LNCAP (cell line): ENCODE measurements around the gene BHLHA9.

ENCODE experiments used
- CTCF ChIP-seq: fragments of 450-650 bp; IDR thresholded peaks from 2 replicates; pipeline ENCODE4 v1.5.1; 2017; ENCODE audit warnings: mild to moderate bottlenecking

Gene BHLHA9

GRCh38 chr17:1304522-1304921, 34.3 kb downstream of the BHLHA9 start:
- TF ChIP-seq CTCF, result no peak

GRCh38 chr17:1304962-1305563, 34.8 kb downstream of the BHLHA9 start:
- TF ChIP-seq CTCF, result no peak

- no peak for TF ChIP-seq CTCF
Observed at GRCh38 chr17:1312261-1312870, 42.1 kb downstream of the BHLHA9 start.

DNA sequence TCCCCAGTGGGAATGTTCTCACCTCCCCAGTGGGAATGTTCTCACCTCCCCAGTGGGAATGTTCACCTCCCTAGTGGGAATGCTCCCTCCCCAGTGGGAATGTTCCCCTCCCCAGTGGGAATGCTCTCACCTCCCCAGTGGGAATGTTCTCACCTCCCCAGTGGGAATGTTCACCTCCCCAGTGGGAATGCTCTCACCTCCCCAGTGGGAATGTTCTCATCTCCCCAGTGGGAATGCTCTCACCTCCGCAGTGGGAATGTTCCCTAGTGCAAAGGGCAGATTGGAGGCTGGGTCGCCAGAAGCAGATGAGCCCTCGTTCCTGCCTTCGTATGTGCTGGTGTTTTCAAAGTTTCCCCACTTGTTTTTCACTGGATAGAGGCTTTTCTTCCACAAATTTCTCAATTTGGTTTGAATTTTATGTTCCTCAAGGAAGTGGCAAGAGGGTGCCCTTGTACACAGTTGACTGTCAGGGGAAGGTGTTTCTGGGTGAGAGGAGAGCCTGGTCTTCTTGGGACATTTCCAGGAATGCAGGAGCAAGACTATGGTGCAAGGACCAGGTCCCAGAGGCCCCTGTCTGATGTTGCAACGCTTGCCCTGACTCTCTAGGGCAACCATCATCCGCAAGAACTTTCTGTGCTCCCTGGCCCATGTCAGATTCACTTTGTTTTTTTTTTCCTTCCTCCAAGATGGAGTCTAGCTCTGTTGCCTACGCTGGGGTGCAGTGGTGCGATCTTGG, 43.2 kb downstream of the BHLHA9 start:
- no peak for TF ChIP-seq CTCF

DNA sequence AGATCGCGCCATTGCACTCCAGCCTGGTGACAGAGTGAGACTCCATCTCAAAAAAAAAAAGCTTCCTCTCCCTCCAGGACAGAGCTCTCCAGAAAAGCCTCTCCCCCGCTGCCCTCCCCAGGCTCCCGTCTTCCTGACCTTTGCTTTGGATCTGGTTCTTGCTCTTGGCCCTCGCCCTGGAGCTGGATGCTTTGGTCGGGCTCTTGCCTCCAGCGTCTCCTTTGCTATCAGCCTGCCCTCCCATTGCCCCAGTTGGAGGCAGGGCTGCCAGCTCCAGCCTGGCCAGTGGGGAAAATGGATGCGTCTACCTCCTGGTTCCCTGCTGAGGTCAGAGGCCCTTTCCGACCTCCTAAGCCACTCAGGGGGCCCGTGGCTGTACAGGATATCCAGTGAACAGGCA, 45.2 kb downstream of the BHLHA9 start:
- no peak for TF ChIP-seq CTCF

- no peak for TF ChIP-seq CTCF
Observed at GRCh38 chr17:1315891-1316403, 45.7 kb downstream of the BHLHA9 start.
